Hematopoietic multipotent progenitor cell treated with erythropoietin and hydrocortisone succinate and interleukin-3 and kit ligand, for 8 days (in vitro differentiated cells): ENCODE measurements around the gene ADGRG1.

ENCODE experiments used
- DNase-seq: peaks from one replicate; pipeline ENCODE4 v3.0.0-alpha.2; 2015

Gene ADGRG1

GRCh38 chr16:57606847-57607501, 21.5 kb upstream of the ADGRG1 start:
- DNase-seq = no peak

GRCh38 chr16:57607676-57608461, 20.6 kb upstream of the ADGRG1 start:
- DNase-seq = no peak

- no peak for DNase-seq
These were observed 19.8 kb upstream of the ADGRG1 start for GRCh38 chr16:57608462-57609113.

- DNase-seq = no peak
These were observed 18.7 kb upstream of the ADGRG1 start for GRCh38 chr16:57609541-57610401.

- DNase-seq = no peak
These were observed 17.8 kb upstream of the ADGRG1 start for GRCh38 chr16:57610611-57611010.

- DNase-seq = no peak
These were observed 17.2 kb upstream of the ADGRG1 start for GRCh38 chr16:57611181-57611580.

GRCh38 chr16:57611706-57612105, 16.7 kb upstream of the ADGRG1 start:
- DNase-seq = no peak

GRCh38 chr16:57612494-57612893, 15.9 kb upstream of the ADGRG1 start:
- no peak for DNase-seq

GRCh38 chr16:57613514-57613913, 14.9 kb upstream of the ADGRG1 start:
- DNase-seq = no peak

GRCh38 chr16:57614536-57614935, 13.9 kb upstream of the ADGRG1 start:
- no peak for DNase-seq

GRCh38 chr16:57614944-57615343, 13.5 kb upstream of the ADGRG1 start:
- no peak for DNase-seq

GRCh38 chr16:57615813-57616212, 12.6 kb upstream of the ADGRG1 start:
- DNase-seq = no peak

- DNase-seq = no peak
These were observed 12.2 kb upstream of the ADGRG1 start for GRCh38 chr16:57616241-57616640.

- DNase-seq = no peak
These were observed 11.6 kb upstream of the ADGRG1 start for GRCh38 chr16:57616876-57617275.

GRCh38 chr16:57617604-57618111, 10.8 kb upstream of the ADGRG1 start:
- DNase-seq = no peak

- DNase-seq = no peak
These were observed 9.9 kb upstream of the ADGRG1 start for GRCh38 chr16:57618296-57619132.

- no peak for DNase-seq
These were observed 9.3 kb upstream of the ADGRG1 start for GRCh38 chr16:57619133-57619605.

GRCh38 chr16:57619606-57620334, 8.7 kb upstream of the ADGRG1 start:
- DNase-seq = no peak

GRCh38 chr16:57620335-57621231, 7.8 kb upstream of the ADGRG1 start:
- no peak for DNase-seq
